HG02610 (cell line): ENCODE measurements around the gene LYST.
"Not testable (repeated sequence)": the region's sequence is repeated elsewhere in the genome, so short reads cannot be mapped to it uniquely, and the experiment has no call there.

Experiments
- ATAC-seq: cut with Tn5 transposase; IDR thresholded peaks from one replicate; pipeline ENCODE4 v1.9.1; 2021; ENCODE audit warnings: mild to moderate bottlenecking, moderate library complexity; ENCODE audit not compliant: unreplicated experiment

The LYST gene

GRCh38 chr1:235670157-235670776 is 196.4 kb downstream of the LYST start:
- ATAC-seq, result no peak

- no peak for ATAC-seq
Observed at GRCh38 chr1:235669277-235669676, 197.4 kb downstream of the LYST start.

- ATAC-seq, result no peak
Observed at GRCh38 chr1:235663628-235664027, 203.1 kb downstream of the LYST start.

- no peak for ATAC-seq
Observed at GRCh38 chr1:235661568-235661967, 205.1 kb downstream of the LYST start.

GRCh38 chr1:235659186-235659771 is 207.4 kb downstream of the LYST start:
- no peak for ATAC-seq

- ATAC-seq, result no peak
Observed at GRCh38 chr1:235657747-235658526, 208.8 kb downstream of the LYST start.

DNA sequence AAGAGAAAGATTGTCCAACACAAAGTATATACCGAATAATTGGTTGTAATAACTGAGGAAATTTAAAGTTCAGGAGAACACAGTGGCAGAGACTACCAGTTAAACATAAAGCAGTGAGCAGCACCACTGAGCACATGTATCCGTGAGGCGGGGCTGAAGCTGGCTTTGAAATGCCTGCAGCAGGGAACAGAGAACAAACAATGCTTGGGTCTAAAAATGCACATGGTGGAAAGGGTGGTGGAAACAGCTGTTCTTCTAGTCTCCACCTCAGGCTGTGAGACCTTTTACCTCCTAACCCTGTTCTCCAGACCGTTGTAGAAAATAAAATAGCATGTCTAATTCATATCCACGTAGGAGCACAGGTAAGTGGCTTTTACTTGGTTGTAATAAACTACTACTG is 209.4 kb downstream of the LYST start:
- ATAC-seq, result no peak

- ATAC-seq, result no peak
Observed at GRCh38 chr1:235652364-235652763, 214.3 kb downstream of the LYST start.

DNA sequence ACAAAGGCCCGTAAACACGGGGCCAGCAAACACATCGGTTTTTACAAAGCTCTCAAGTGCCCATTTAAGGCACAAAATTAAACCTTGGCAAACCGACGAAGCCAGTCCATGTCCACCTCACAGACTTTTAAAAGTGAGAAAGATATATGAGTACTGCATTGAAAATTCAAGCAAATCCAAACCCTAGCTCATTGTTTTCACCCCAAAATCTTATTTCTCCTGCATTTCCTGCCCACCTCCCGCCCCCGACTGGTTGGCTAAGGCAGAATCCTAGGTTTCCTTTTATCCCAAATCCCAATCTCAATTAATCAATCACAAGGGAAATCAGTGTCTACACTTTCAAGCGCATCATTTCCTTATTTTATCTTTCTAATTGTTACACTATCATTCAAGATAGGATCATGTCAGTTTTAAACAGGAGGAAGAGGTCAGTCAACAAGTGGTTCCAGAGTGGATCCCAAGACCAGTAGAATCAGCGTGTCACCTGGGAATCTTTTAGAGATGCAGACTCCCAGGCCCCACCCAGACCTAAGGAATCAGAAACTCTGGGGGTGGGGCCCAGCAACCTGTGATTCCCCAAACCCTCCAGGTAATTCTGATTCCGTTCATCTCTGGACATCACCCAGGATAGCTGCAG is 215.4 kb downstream of the LYST start:
- ATAC-seq, result no peak

DNA sequence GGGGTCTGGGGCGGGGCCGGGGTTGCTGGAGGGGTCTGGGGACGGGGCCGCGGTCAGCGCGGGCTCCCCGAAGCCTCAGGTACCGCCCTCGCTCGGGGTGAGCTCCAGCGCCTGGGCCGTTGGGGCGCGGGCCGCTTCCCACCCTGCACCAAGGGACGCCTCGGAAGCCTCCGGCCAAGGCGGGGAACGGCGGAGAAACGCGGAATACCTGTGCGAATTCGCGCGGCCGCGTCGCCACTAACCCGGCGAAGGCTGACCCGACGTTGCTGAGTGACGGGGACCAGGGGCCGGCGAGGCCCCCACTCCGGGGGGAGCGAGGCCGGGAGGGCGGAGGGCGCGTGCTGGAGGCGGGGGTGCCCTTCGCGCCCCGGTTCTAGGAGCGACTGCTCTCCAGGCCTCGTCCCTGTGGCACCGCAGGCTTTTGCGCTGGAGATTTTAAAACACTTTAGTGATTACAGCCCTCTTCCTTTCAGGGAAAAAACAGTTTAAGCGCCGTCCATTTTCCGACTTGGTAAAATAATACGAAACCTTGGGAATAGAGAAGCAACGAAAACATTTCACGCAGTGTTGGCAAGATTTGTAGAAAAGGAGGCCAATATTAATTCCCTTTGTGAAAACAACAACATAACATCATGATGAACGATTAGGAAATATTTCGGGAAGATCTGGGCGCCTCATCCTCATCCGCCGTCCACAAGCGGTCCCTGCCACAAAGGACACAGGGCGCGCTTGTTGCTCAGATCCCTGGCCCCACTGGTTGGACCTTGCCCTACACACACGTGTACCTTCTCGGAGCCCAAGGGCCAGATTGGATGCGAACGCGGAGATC is 216.2 kb downstream of the LYST start:
- no peak for ATAC-seq

DNA sequence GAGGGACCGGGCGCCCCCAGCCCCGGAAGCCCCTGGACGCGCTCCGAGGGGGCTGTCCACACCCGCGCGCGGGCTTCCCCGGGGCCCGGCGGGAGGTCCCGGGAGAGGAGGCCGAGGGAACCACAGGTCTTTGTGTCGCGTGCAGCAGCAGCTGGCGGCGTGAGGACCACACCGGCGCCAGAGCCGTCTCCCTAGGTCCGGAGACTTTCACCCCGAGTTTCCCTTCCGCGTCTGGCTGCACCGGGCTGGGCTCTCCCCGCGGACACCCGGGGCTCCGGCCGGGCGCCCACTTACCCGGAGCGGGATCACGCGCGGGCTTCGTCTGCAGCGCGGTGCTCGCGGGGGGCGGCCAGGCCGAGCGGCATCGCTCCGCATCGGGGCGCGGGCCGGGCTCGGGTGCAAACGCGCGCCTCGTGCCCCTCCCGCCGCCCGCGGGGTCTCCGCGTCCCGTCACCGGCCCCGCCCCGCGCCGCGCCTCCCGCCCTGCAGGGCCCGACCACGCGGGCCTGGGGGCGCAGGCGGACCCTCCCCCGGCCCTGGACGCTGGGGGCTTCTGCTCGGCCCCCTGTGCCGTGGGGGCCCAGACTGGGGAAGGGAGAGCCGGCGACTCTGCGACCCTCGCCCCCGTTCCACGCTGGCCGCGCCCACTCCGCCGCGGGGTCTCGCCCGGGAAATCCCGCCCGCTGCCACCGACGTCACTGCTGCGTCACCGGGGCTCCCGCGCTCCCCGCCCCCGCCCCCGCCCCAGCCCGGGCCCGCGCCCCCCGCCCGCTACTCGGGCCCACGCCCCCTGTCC is 217.1 kb downstream of the LYST start, which contains the start of gene GNG4:
TSS of gene GNG4 (minus strand) at position 417 of the 796 bp plus-strand sequence. CDS start 65,946 bp downstream, outside the sequence.
- ATAC-seq, result peak; percentile 48

DNA sequence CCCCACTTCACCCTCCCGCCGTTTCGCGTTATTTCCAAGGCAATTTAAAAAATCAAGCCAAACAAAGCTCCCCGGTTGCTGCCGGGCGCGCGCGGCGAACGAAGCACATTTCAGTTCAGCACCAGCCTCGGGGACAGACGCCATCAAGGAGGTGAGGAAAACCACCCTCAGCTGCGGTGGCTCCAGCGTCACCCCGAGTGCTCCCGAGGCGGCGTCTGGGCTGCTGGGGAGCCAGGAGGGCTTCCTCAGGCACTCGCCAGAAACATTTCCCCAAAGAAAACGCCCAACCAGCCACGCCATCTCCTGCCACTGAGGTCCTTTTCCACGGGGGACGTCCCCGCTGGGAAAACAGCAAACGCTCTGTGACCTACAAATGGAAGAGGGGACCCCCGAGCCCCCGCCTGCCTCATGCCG is 217.7 kb downstream of the LYST start:
- ATAC-seq, result peak; percentile 37

- no peak for ATAC-seq
Observed at GRCh38 chr1:235648407-235648907, 218.2 kb downstream of the LYST start.

GRCh38 chr1:235647537-235647936 is 219.2 kb downstream of the LYST start:
- not testable (repeated sequence) for ATAC-seq

GRCh38 chr1:235646463-235646862 is 220.2 kb downstream of the LYST start:
- no peak for ATAC-seq

- no peak for ATAC-seq
Observed at GRCh38 chr1:235644693-235645305, 221.9 kb downstream of the LYST start.

- no peak for ATAC-seq
Observed at GRCh38 chr1:235643837-235644692, 222.6 kb downstream of the LYST start.

DNA sequence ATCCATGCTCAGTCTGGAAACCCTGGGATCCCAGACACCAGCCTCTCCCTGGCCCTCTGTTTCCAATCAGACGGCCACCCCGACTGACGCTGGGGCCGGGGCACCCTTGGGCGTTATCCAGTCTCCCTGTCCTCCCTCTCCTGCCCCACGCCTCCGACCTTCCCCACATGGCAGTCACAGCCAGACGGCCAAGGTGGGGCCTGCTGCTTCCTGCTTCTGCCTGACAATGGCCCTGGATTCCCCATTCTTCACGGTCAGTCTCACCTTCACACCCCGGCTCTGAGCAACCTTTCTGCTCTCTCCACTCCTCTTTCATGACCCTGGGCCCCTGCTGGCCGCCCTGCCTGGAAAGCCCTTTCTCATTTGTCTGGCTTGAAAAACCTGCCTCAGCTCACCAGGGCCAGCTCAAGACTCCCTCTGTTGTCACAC is 223.7 kb downstream of the LYST start:
- ATAC-seq, result no peak
